ENCODE measurements around the gene SERPINB7. TPM values are rescaled to one million over a fixed set of nuclear protein-coding genes. Genes with fewer than 3 reads are reported as not detected.

SERPINB7 gene
- polyA plus RNA-seq, 1 of the 3 experiments (the other 2 are of a cell fraction) = 99.5 TPM

GRCh38 chr18:63741769-63742168 is 33.4 kb upstream of the SERPINB7 start:
- no peak overlapping the region for H3K9ac ChIP-seq
- TF ChIP-seq RAD21 (IDR thresholded peaks at IDR 0.05; ENCODE audit: low read length) (peak; percentile 57), CTCF (IDR thresholded peaks at IDR 0.05) (peak; percentile 69), SMC3 (IDR thresholded peaks at IDR 0.05; ENCODE audit: low read depth, low read length) (peak; percentile 55), TAF1 (IDR thresholded peaks at IDR 0.05; ENCODE audit: borderline replicate concordance, low read depth, low read length) (no peak)
- H3K27ac ChIP-seq (ENCODE audit: low read depth in 2 of 2, low read length in 1 of 2) = no peak overlapping the region
- no peaks in the 10 kb centered on the region for H3K36me3 ChIP-seq (replicated peaks in 1 of 2; ENCODE audit: control insufficient read depth in 1 of 2, insufficient read depth in 2 of 2, low read length in 1 of 2)
- H3K4me2 ChIP-seq = no peak overlapping the region
- H3K9me3 ChIP-seq = no peaks in the 10 kb centered on the region
- H4K20me1 ChIP-seq (ENCODE audit: insufficient read depth) = no peaks in the 10 kb centered on the region
- CTCF ChIA-PET = interaction anchor here (0.7 to 3.2 kb wide), 5 partner anchors 11 to 230 kb away, joined by 3 to 10 read pairs (median 5); no protein-coding TSS in a partner anchor
- 6% methylated on average over 4 of the region's 4 CpGs for WGBS (ENCODE audit: low lambda C conversion rate)
- no peak overlapping the region for H2AFZ ChIP-seq (ENCODE audit: low read depth)
- H3K9me2 ChIP-seq = no peaks in the 10 kb centered on the region
- POLR2A ChIA-PET = no interaction called here
- H3K79me2 ChIP-seq (ENCODE audit: insufficient read depth) = no peaks in the 10 kb centered on the region
- no peak overlapping the region for H3K4me3 ChIP-seq (ENCODE audit: low read depth in 2 of 2, low read length in 1 of 2)
- H3F3A ChIP-seq (replicated peaks; ENCODE audit: insufficient read depth) = no peaks in the 10 kb centered on the region
- no peaks in the 10 kb centered on the region for H3K4me1 ChIP-seq (ENCODE audit: control insufficient read depth in 1 of 2, insufficient read depth in 2 of 2, low read depth in 1 of 2, low read length in 1 of 2)
- H3K27me3 ChIP-seq (ENCODE audit: insufficient read depth) = no peaks in the 10 kb centered on the region
- DNase-seq = no peak

- Histone ChIP-seq H3K27me3 (ENCODE audit: insufficient read depth) (no peaks in the 10 kb centered on the region), H3K9me3 (no peaks in the 10 kb centered on the region), H3K9me2 (no peaks in the 10 kb centered on the region), H3K27ac (ENCODE audit: low read depth in 2 of 2, low read length in 1 of 2) (no peak overlapping the region), H3K4me1 (ENCODE audit: control insufficient read depth in 1 of 2, insufficient read depth in 2 of 2, low read depth in 1 of 2, low read length in 1 of 2) (no peaks in the 10 kb centered on the region), H3F3A (replicated peaks; ENCODE audit: insufficient read depth) (no peaks in the 10 kb centered on the region), H3K4me2 (no peak overlapping the region), H3K9ac (no peak overlapping the region), H3K36me3 (replicated peaks in 1 of 2; ENCODE audit: control insufficient read depth in 1 of 2, insufficient read depth in 2 of 2, low read length in 1 of 2) (no peaks in the 10 kb centered on the region), H2AFZ (ENCODE audit: low read depth) (no peak overlapping the region), H4K20me1 (ENCODE audit: insufficient read depth) (no peaks in the 10 kb centered on the region), H3K79me2 (ENCODE audit: insufficient read depth) (no peaks in the 10 kb centered on the region), H3K4me3 (ENCODE audit: low read depth in 2 of 2, low read length in 1 of 2) (no peak overlapping the region)
- ChIA-PET POLR2A (no interaction called here), CTCF (no interaction called here)
- TF ChIP-seq RXRA (IDR thresholded peaks at IDR 0.05; ENCODE audit: borderline replicate concordance, low read depth) = no peak
- TF ChIP-seq FOXJ3 (CRISPR knock-in tag; IDR thresholded peaks at IDR 0.05) = no peak
- TF ChIP-seq SIN3A (IDR thresholded peaks at IDR 0.05; ENCODE audit: borderline replicate concordance, low read depth, low read length) = no peak
- no peak for TF ChIP-seq EP300 (IDR thresholded peaks at IDR 0.05; ENCODE audit: borderline replicate concordance in 1 of 2, low read depth in 1 of 2, low read length in 1 of 2)
- no peak for TF ChIP-seq PBX3 (IDR thresholded peaks at IDR 0.05)
- TF ChIP-seq RCOR1 (IDR thresholded peaks at IDR 0.05; ENCODE audit: low read length) = no peak
- TF ChIP-seq TCF12 (IDR thresholded peaks at IDR 0.05) = no peak
- TF ChIP-seq MXI1 (IDR thresholded peaks at IDR 0.05; ENCODE audit: low read depth, low read length) = no peak
- no peak for TF ChIP-seq POLR2AphosphoS5 (IDR thresholded peaks at IDR 0.05; ENCODE audit: low read depth, low read length)
- TF ChIP-seq NRF1 (IDR thresholded peaks at IDR 0.05; ENCODE audit: low read depth, low read length) = no peak
- TF ChIP-seq SMC3 (IDR thresholded peaks at IDR 0.05; ENCODE audit: low read depth, low read length) = no peak
- TF ChIP-seq MEF2A (IDR thresholded peaks at IDR 0.05; ENCODE audit: borderline replicate concordance, low read depth) = no peak
- no peak for TF ChIP-seq RAD21 (IDR thresholded peaks at IDR 0.05; ENCODE audit: low read length)
- DNase-seq = no peak
- WGBS (ENCODE audit: low lambda C conversion rate) = 37% methylated on average over 2 of the region's 2 CpGs
Measured at GRCh38 chr18:63747006-63747405, 28.2 kb upstream of the SERPINB7 start.

Data from SK-N-SH (cell line).